Activated CD8-positive, alpha-beta memory T cell treated with anti-CD3 and anti-CD28 coated beads for 24 hours (primary cell): ENCODE results near the gene HCFC2.
"Not testable (repeated sequence)": the region's sequence is repeated elsewhere in the genome, so short reads cannot be mapped to it uniquely, and the experiment has no call there.

Source experiments
- DNase-seq: peaks from one replicate; pipeline ENCODE4 v3.0.0-alpha.2; 2020

Gene HCFC2

DNA sequence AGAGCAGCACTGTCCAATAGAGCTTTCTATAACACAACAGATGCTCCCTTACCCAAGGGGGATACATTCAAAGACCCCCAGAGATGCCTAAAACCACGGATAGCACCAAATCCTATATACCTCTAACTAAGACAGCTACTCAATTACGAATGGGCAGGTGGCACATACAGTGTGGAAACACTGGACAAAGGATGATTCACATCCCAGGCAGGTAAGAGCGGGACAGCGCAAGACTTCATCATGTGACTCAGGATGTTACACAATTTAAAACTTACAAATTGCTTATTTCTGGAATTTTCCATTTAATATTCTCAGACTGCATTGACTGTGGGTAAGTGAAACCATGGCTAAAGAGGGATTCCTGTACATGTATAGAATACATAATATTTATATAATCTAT lies 5.5 kb upstream of the HCFC2 start:
- DNase-seq: no peak

- DNase-seq: no peak
Measured at GRCh38 chr12:104059963-104060362, 4.4 kb upstream of the HCFC2 start.

DNA sequence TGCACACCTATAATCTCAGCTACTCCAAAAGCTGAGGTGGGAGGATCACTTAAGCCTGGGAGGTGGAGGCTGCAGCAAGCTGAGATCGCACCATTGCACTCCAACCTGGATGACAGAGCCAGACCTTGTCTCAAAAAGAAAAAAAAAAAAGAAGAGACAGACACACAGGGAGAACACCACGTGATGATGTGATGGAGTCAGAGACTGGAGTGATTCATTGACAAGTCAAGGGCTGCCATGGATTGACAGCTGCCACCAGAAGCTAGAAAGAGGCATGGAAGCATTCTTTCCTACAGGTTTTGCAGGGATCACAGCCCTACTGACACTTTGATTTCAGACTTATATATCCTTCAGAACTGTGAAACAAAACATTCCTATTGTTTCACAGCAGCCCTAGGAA lies 3.5 kb upstream of the HCFC2 start:
- DNase-seq: no peak

DNA sequence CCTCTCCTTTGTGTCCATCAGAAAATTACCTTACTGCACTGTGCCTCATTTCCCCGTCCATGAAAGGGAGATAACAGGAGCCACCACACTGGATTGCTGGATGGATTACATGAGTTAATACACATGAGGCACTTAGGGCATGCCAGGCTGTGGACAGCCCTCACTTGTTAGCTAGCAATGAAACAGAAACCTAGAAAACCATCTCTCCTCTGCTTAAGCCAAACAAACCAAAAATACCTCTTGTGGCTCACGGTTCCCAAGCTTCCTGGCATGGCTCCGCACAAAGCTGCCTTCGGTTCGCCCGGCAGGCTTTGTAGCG lies 660 bp upstream of the HCFC2 start:
- DNase-seq: no peak

GRCh38 chr12:104064842-104065427 lies 604 bp downstream of the HCFC2 start:
- DNase-seq: no peak

GRCh38 chr12:104072099-104072498 lies 7.8 kb downstream of the HCFC2 start:
- DNase-seq: no peak

DNA sequence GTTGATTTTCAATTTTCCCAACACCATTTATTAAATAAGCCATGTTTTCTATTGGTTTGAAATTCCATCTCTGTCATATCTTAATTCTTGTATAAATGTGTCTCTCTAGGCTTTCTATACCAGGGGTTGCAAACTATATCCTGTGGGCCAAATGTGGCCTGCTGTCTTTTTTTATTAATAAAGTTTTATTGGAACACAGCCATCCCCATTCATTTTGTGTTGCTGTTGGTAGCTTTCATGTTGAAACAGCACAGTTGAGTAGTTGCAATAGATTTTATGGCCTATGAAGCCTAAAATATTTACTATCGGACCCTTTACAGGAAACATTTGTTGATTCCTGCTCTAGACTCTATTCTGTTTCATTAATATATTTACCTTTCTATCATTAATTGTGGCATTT lies 9.4 kb downstream of the HCFC2 start:
- no peak for DNase-seq

- DNase-seq: no peak
Measured at GRCh38 chr12:104079024-104079423, 14.7 kb downstream of the HCFC2 start.

- no peak for DNase-seq
Measured at GRCh38 chr12:104080764-104081163, 16.4 kb downstream of the HCFC2 start.

DNA sequence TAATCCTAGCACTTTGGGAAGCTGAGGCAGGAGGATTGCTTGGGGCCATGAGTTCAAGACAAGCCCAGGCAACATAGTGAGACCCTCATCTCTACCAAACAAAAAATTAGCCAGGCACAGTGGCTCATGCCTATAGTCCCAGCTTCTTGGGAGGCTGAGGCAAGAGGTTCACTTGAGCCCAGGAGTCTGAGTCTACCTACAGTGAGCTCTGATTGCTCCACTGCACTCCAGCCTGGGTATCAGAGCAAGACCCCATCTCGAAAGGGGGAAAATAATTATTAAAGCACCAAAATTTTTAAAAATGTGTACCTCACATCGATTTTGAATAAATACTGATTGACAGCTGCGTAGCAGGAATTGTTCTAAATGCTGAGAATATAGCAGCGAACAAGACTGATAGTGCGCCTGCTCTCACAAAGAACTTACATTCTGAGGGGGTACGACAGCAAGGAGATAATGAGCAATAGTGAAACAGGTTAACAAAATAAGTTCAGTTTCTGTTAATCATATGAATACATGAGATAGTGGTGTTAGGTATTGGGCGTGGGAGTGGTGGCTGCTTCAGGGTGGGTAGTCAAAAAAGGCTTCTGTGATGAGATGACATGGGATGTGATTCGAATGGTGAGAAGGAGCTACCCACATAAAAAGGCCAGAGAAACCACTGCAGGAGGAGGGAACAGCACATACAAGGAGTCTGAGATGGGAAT lies 19.6 kb downstream of the HCFC2 start:
- no peak for DNase-seq

- no peak for DNase-seq
Measured at GRCh38 chr12:104090685-104091084, 26.4 kb downstream of the HCFC2 start.

DNA sequence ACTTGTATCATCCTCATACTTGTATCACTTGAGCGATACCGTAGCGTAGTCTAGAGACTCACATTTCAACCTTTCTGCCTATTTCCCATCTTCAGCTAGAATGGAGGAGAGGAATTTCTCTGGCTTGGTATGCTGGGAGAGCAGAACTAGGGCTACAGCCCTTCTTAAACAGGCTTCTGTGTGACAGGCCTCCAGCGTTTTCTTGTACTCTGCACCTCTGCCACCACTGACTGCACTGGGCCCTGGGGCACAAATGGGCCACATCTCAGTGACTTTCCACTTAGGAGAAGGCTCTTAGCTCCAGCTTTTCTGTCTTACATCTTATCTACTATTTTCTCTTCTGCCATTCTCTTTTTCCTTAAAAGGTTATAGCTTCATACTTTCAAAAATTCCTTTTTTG lies 26.8 kb downstream of the HCFC2 start:
- no peak for DNase-seq

- DNase-seq: no peak
Measured at GRCh38 chr12:104094284-104094683, 30.0 kb downstream of the HCFC2 start.

GRCh38 chr12:104095289-104095688 lies 31.0 kb downstream of the HCFC2 start:
- DNase-seq: no peak

DNA sequence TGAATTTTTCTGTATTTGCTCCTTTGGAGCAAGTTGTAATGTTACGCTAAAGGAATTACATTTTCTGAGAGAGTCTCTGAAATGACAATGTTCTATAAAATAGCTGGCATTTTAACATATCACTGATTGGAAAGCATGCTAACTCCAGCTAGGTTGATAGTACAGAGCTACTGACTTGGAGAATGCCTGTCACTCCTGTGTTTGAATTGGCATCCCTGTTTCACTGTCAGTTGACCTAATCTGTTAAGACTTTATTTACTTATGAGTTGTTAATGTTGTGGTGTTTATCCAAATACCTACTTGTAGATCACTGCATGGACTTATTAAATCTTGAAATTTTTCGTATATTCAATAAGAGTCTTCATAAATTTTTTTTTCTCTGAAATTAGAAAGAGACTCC lies 33.6 kb downstream of the HCFC2 start:
- DNase-seq: no peak

DNA sequence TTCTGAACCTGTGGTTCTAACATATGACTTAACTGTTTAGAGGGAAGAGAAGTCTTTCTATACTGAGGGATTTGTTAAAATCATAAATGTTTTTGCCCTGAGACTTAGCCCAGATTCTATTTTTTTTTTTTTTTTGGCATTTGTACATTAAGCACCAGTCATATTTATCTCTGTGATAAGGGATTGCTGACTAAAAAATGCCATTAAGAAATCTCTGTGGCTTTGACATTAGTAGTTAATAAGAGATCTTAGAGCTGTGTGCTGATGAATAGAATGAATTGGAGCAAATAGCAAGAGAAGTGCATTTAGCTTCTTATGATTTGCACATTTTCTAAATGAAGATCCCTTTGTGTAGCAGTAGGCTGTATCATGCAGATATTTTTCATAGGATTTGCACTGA lies 41.1 kb downstream of the HCFC2 start:
- no peak for DNase-seq

DNA sequence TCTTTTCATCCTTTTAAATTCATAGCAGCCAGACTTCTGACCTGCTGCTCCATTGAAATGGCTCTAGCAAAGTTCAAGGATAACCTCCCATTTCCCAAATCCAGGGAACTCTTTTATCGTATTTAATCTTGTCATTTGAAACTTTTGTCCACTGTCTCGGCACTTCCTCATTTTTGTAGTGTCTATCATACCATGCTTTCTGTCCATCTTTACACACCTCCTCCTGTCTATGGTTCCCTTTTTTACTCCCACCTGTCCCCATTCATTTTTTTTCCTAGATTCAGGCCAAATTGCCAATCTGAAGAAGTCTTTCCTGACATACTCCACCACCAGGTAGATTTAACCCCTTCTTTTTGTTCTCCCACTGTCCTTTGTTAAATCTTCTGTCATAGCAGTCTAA lies 42.6 kb downstream of the HCFC2 start:
- no peak for DNase-seq

- peak; percentile 92 for DNase-seq
Measured at GRCh38 chr12:104108755-104109445, 44.6 kb downstream of the HCFC2 start.

DNA sequence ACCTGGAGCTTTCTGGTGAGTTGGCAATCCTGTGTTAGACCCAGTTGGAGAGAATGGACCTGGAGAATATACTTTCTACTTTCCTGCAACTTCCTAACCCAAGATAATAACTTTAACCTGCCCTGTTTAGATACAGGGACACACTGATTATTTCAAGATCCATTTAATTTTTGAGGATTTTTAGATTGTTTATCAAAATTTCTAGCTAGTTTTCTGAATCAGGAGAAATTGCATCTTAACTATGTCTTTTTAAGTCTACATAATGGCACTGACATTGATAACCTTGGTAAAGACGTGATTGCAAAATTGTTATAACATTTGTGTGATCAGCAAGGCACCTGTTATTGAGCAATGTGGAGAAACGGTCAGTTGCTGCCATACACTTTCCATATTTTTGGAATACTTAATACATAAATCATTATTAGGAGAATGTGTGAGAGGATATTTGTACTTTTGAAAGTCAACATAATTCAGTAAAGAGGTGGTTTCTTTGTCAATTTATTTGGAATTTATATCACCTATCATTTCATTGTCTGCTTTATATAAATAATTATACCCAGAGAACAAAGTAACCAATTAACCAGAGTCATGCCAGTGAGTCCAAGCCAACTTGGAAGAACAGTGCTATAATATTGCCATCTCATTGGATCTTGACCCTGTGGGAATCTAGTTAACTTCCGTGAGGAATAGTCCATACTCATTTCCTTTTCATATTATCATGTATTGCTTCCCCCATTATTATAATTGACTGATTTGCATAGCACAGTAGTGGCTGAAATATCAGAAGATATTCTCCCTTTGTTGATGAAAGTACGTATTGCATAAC lies 45.3 kb downstream of the HCFC2 start:
- no peak for DNase-seq

GRCh38 chr12:104114834-104115586 lies 50.7 kb downstream of the HCFC2 start:
- not testable (repeated sequence) for DNase-seq

GRCh38 chr12:104115587-104115975 lies 51.2 kb downstream of the HCFC2 start:
- no peak for DNase-seq

GRCh38 chr12:104121001-104121400 lies 56.7 kb downstream of the HCFC2 start:
- no peak for DNase-seq

DNA sequence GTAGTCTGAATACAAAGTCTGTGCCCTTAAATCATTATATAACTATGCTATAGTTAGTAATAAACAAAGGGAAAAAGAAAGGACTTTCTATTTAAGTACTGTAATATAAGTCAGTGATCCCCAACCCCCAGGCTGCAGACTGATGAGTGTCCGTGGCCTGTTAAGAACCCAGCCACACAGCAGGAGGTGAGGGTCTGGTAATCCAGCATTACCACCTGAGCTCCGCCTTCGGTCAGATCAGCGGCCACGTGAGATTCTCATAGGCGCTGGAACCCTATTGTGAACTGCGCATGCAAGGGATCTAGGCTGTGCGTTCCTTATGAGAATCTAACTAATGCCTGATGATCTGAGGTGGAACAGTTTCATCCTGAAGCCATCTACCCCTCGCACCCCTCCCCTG lies 58.0 kb downstream of the HCFC2 start:
- DNase-seq: no peak
